GM18502 (cell line): ENCODE results near the gene FUT9.
A peak's percentile ranks its signal among the peaks of the same experiment; 100 is the strongest.

Source experiments
- ATAC-seq: cut with Tn5 transposase; IDR thresholded peaks from one replicate; pipeline ENCODE4 v1.9.1; 2021; ENCODE audit warnings: mild to moderate bottlenecking; ENCODE audit not compliant: unreplicated experiment, poor library complexity

Gene FUT9

DNA sequence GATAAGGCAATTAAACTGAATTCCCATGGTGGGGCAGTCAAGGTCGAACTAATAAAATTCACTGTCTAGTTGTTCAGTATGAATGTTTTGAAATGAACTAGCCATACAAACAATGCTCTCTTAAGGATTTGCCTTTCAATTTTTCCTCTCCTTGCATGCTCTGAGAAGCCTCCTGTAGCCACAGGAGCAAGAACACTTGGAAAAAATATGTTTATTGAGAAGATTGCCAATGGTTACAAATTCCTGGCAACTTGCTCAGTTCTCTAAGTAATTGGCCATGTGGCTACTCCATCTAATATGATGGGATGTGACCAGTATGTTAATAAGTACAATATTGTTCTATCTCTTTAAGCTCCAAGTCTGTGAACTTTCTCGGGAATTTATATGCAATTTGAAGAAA, 49.4 kb downstream of the FUT9 start:
- no peak for ATAC-seq

DNA sequence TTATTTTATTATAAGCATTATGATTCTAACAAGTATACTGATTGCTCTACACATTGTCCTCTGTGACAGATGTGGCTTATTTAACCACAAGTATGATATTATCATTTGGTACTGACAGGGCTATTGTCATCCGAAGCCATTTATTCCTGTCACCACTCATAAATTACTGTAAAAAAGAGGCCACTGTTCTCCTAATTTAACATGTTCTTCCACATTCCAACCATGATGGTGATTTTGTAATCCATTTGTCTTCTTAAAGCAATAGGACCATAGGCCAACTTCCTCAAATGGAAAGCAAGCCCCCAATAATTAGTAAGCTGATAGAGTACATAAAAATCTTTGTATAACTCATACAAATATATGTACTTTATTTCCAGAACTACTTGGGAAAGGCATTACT, 50.6 kb downstream of the FUT9 start:
- no peak for ATAC-seq

DNA sequence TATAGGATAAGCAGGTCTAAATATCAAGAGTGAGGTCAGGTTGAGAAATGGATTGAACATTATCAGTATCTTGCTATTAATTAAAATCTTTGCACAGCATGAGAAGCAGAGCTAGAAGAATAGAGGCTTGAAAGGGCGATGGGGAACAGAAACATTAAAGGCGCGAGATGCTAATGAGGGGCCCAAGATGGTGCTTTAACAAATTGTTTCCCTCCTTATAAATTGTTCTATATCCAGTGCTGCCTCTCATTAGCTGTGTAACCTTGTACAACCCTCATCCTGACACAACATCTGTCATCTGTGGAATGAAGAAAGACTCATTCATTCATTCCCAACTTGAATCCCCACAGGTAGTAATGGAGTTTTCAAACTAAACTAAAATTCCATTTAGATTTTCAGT, 57.8 kb downstream of the FUT9 start:
- no peak for ATAC-seq

DNA sequence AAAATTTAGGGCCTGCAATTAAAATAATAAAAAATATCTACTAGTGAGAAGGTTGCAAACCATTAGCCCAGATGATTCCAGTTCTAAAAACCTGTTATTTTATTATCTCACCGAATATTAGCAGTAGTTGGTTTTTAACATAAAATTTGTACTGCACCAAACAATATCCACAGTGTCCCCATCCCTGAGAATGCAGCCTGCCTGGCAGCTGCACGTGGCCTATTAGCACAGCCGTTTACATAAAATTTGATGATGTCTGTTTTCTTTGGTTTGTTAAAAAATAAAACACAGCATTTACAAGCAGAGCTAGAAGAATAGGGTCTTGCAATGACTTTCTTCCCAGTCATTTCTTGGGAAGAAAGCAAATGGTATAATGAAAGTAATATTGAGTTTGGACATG, 58.2 kb downstream of the FUT9 start:
- ATAC-seq, result no peak

DNA sequence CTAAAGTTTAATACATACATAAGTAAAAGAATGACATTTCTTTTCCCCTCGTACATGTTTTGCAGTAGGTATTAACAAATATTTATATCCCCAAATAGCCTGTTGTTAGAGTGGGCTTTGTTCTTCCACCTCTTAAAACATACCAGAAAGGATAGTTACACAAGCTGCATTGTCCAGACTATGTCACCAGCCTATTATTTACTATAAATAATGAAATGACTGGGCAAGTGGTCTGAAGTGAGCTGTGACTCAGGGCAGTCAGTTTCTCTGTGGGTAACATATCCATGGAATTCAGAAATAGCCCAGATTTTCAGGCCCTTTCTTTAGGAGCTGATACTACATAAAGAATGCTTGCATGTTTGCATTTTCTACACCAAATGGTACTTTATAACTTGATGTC, 60.1 kb downstream of the FUT9 start:
- ATAC-seq, result no peak

DNA sequence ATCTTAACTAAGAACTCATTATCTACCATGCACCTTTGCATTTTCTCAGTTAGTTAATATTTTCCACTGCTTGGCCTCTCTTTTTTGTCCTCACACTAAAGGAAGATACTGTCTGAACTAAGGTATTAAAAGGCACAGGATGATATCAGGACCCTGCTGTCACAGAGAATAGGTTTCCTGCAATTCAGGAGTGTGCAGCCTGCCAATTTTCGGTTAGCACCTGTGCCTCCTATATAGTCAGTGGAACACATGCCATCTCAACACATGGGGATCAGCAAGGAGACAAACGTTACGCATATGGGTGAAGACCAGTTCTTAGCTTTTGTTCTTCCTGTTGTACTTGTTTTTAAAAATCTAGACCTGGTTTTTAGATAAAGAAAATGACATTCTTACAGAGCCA, 71.0 kb downstream of the FUT9 start:
- ATAC-seq, result no peak

DNA sequence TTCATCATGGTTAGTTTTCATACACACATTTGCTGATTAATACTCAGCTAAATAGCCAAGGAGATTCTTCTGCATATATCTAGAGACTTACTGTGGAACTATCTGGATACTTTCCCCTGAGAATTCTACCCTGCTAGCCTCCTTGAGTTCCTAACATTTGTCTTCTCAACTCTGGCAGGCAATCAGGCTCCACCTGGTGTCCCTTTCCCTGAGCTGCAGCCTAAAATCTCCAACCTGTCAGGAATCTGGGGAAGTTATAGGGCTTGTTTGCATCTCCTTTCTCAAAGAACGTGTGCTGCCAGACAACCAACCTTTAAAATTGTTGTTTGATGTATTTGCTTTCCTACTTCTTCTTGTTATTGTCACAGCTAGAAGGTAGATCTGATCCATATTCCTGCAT, 73.4 kb downstream of the FUT9 start:
- ATAC-seq, result no peak

DNA sequence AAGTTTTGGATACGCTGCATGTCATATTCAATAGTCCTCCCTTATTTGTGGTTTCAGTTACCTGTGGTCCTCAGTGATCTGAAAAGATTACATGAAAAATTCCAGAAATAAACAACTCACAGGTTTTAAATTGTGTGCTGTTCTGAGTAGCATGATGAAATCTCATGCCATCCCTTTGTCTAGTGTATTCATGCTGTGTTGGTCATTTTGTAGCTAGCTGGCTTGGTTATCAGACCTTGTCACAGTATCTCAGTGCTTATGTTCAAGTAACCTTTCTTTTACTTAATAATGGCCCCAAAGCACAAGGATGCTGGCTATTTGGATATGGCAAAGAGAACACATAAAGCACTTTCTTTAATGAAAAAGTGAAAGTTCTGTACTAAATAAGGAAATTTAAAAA, 78.3 kb downstream of the FUT9 start:
- no peak for ATAC-seq

DNA sequence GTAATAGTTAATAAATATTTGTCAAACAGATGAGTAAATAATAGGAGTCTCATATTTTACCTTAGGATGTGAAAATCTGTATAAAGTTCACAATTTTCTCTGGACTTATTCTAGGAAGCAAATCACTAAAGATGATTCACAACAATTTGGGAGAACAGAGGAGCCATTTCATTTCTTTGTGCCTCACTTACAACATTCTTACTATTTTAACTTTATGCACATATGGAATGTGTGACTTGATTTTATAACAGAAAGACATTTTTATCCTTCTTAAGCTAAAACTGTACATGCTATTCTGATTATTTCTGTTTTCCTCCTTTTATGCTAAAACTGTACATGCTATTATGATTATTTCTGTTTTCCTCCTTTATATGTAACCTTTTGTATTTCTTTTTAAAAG, 83.3 kb downstream of the FUT9 start:
- no peak for ATAC-seq

DNA sequence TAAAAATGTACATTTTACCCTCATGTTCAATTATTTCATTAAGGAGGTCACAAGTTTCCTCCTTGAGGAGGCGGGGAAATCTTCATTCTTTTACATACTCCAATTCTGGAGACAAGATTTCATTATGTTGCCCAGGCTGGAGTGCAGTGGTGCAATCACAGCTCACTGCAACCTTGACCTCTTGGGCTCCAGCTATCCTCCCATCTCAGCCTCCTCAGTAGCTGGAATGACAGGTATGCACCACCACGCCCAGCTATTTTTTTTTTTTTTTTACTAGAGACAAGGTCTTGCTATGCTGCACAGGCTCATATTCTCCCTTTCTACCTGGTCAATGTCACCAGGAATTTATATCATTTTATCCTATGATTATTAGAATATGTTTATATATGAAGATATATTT, 85.8 kb downstream of the FUT9 start:
- ATAC-seq, result no peak

DNA sequence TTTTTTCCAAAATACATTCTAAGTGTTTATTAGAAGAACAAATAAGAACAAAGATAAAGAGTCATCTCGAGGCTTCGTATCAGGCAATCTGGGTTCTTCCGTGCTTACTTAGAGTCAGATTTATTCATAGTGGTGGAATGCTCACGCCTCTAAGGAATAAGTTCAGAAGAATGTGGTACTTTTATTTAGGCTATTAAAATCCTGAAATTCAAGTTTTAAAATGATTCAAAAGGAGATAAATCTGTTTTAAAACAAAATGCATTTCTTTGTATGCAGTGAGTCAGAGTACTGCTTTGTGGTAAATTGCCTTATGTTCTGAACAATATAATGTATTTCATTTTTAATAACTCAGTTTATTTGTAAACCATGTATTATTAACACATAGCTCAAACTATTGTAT, 89.1 kb downstream of the FUT9 start:
- no peak for ATAC-seq

DNA sequence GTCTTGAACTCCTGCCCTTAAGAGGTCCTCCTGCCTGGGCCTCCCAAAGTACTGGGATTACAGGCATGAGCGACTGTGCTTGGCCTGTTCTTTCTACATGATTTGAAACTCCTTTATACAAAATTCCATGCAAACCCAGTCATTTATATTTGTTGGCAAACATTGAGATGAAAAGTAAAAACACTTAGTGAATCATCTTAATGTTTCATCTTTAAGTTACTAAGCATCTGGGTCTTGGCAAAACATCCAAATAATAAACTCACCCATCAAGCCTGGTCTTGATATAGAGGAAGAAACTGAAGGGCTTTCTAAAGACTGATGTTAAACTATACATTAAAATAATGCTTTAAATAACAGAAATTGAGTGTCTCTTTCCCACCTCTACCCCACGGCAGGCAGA, 95.1 kb downstream of the FUT9 start:
- no peak for ATAC-seq

DNA sequence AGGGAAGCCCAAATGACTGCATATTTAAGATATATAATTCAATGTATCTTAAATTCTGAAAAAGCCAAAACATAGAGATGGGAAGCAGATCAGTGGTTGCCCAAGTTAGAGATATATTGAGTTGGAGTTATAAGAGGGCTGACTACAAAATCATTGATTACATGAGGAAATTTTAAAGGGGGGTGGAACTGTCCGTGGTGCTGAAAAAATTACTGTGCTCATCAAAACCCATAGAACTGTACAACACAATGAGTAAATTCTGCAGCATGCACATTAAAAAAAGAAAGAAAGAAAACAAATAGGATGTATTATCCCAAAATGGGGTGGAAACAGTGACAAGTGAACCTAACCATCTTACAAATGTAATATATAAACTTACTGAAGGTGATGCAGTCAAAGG, 100.9 kb downstream of the FUT9 start:
- no peak for ATAC-seq

DNA sequence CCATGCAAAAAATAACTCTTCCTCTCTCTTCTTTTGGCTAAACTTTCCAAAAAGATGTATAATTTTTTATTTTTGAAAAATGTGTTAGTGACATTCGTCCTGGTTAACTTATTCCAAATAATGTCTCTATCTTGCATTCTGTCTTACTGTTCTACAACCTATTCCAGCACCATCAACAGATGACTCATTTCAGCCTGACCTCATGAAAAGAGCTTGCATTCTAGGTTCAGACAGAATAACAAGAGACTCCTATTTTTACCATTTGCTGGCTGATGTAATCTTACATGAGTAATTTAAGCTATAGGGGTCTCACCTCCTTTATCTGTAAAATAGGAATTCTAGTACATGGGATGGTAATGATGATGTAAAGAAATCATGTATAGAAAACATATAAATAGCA, 109.0 kb downstream of the FUT9 start:
- ATAC-seq, result no peak

DNA sequence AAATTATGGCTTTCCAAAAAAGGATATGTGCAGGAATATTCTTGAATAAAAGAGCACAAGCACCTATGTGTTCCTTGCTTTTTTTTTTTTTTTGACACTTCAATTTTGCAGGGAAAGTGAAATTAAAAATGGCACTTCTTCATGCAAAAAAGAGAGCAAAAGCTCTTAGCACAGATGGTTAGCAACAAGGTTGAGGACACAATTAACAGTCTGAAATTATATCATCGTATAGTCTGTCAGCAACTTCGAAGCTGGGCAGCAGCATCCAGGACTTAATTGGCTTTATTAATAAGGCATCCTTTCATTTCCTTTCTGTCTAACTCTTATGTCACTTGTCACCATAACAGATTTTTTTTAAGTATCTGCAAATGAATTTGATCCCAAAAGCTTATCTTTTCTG, 122.6 kb downstream of the FUT9 start:
- ATAC-seq, result no peak

DNA sequence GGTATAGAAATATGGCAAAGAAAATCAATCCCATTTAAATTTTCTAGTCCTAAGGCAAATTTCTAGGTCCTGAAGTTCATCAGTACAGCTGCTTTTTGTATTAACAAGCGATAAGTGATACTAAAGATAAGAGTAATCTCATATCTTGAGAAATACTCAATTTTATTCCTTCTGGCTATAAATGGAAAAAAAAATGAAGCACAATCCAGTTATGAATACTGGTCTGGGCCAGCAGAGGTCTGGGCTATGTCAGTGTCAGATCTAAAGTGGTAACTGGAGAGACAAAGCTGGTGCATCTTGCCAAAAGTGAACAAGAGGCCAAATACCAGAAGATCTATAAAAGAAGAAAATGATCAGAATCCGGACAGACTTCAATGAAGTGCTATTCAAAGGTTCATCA, 126.4 kb downstream of the FUT9 start:
- no peak for ATAC-seq

DNA sequence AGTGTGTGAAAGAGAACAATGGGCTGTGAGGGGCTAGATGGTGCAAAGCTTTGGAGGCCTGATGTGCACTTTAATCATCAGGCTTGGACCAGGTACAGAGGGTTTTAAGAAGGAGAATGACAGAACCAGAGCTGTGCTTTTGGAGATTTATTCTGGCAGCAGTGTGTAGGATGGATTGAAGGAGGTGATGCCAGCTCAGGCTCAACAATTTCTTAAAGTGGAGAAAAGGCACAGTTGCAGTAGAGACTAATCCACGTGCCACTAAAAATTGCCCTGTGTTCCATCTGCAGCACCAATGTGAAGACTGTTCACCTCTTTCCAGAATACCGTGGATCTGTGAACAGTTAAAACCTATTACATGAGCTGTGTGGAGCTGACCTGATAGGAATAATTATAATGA, 134.7 kb downstream of the FUT9 start:
- no peak for ATAC-seq

DNA sequence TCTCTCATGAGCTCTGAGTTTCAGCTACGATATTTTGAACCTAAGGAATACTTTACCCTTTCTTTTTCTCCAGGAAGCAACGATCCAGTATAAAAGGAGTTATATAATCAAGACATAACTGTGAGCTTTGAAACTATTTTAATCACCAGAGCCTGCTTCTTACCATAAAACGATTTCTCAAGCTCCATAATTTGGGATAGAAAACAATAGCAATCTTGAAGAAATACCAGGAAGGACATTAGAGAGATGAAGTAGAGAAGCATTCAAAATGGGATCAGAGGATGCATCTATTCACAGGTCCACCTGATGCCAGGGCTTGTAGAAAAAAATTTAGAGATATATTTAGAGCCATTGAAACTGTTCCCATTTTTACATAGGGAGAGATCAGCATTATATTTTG, 135.9 kb downstream of the FUT9 start:
- ATAC-seq, result no peak

DNA sequence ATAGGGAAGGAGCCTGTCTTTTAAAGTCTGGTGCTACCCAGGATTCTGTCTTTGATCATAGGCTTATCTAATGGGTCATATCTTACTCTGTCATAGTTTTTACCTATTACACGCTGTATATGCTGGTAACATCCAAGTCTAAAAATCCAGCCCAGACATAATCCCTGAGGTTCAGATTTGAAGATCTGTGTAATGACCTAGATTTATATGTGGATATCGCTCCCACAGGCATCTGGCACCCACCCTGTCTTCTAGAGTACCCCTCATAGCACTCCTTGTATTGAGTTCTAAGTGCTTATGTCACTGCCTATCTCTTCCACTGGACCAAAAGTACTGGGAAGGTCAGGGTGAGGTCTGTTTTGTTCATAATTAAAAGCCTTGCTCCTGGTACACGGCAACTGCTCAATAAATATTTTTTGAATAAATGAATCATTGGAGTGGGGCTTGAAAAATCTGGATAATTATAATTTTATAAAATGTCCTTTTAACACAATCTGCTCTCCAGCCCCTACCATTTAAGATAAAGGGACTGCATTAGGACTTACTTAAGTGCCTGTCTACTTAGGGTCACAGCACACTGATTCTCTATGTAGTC, 136.4 kb downstream of the FUT9 start:
- ATAC-seq, result no peak

DNA sequence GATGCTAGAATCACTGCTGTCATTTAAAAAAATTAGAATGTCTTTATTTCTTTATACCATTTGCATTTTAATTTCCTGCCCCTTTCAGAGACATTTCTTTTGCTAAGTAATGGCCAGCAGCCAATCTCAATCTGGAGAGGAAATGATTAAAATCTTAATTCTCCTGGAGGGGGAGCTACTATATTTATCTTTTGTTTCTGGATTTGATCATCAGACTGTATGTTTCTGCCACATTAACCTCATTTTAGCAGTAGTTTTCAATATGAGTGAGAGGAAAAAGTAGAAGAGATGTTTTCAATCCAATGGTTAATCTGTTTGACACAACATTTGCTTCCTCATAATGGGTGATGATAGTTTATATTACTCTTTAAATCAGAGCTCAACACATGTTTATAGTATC, 138.0 kb downstream of the FUT9 start:
- ATAC-seq, result no peak

DNA sequence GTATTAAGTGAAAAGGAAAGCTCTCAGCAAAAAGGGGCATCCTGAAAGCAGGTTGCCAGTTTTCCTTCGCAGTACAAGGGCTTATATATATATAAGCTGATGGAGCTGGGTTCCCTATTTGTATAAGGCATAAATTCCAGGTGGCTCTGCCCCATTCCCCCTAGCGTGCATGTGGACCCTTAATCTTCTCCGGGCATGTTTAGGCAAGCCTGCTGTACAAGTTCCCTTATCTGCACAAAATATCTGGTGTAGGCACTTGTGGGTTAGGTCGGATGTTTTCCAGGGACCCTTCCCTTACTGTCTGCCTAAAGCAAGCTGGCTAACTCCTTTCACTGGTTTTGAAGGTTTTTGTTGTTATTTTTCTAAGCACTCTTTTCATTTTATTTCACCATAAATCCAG, 140.7 kb downstream of the FUT9 start:
- ATAC-seq, result no peak

DNA sequence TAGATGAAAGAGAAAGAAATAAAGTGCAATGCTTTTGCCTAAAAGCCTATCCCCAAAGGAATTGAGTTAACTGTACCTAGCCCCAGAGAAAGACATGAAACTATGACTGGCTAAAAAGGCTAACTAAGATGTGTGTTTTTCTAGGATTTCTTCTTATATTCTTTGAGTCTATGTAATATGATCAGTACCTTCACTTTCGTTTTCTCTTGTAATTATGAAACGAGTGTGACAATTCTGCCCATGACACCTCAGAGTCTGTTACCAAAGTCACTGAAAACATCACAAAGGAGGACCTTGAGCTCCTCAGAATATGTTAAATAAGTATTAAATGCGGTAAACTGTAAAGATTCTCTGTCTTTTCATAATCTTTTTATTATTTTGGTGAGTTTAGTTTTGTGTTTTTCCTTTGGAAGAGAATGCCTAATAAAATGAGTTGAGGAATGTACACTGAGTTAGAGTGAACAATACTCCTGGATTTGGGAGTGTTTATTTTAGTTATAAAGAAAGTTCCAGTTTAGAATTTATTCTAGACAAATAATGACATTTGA, 141.3 kb downstream of the FUT9 start:
- peak; percentile 93 for ATAC-seq

DNA sequence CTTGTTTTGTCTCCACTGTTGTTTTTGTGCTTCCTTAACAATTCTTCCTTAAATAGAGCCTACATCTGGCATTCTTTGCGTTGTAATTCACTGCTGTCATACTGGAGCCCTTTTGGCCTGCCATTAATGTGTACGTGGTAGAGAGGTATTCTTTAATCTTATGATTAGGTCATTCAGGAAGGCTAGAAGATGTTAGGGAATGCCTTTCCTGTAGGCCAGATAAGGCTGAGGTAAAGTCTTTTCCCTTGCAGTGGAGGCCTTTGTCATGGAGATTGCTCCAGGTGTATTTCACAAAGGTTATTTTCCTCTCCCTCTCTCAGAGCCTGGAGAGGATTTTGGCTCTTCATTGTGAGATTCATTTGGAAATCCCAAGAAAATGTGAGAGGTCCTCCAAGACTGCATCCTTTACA, 146.9 kb downstream of the FUT9 start:
- no peak for ATAC-seq
